Colonic mucosa (tissue), 4 donors: ENCODE measurements around the gene COPS8. TPM values are rescaled to one million over a fixed set of nuclear protein-coding genes. Genes with fewer than 3 reads are reported as not detected.

Experiments
- DNase-seq: peaks from one replicate; pipeline ENCODE4 v3.0.0-alpha.2; 2020
- H3K27ac ChIP-seq: fragments of 200-600 bp; one replicate; pipeline ENCODE4 v1.8.0; 2021
- H3K27me3 ChIP-seq: fragments of 200-600 bp; one replicate; pipeline ENCODE4 v1.8.0; 2021
- H3K36me3 ChIP-seq: fragments of 200-600 bp; one replicate; pipeline ENCODE4 v1.8.0; 2021
- H3K4me1 ChIP-seq: fragments of 200-600 bp; one replicate; pipeline ENCODE4 v1.8.0; 2021; ENCODE audit warnings: mild to moderate bottlenecking
- H3K4me3 ChIP-seq: fragments of 200-600 bp; one replicate; pipeline ENCODE4 v1.8.0; 2021
- H3K9ac ChIP-seq, 2 donors: one replicate each; pipeline ENCODE4 v1.7.0; 2013; ENCODE audit warnings: control low read depth in 2 of 2, low read depth in 2 of 2, low read length in 2 of 2
- H3K9me3 ChIP-seq: fragments of 200-600 bp; one replicate; pipeline ENCODE4 v1.8.0; 2021
- intact Hi-C: fragments of 100-400 bp; cut with DNase I; formaldehyde crosslinking; loops from one replicate; pipeline ENCODE4 v1.14.1; 2022
- total RNA-seq, 2 donors: library from RNA; stranded (reverse); fragmentation: NEBNext Ultra II Directional in 1 of 2; extraction: Animal tissue kit (Norgen Biotek cat#: 25700) in 1 of 2; gene quantifications; one replicate each; pipeline ENCODE4 v1.2.1, GENCODE V29; 2021
- TF ChIP-seq, protein P1 (sequence below): fragments of 200-600 bp; IDR thresholded peaks from one replicate; pipeline ENCODE4 v1.8.0; 2022; ENCODE audit warnings: antibody characterized with exemption, mild to moderate bottlenecking
- donor health status: healthy.
- donor health status: DM: no; HTN: no; CAD: no.
- donor health status: DM: no; HTN: no; CAD: no.

Gene COPS8
- total RNA-seq, 2 donors from 2014 or later, result 28.2 to 28.4 TPM

DNA sequence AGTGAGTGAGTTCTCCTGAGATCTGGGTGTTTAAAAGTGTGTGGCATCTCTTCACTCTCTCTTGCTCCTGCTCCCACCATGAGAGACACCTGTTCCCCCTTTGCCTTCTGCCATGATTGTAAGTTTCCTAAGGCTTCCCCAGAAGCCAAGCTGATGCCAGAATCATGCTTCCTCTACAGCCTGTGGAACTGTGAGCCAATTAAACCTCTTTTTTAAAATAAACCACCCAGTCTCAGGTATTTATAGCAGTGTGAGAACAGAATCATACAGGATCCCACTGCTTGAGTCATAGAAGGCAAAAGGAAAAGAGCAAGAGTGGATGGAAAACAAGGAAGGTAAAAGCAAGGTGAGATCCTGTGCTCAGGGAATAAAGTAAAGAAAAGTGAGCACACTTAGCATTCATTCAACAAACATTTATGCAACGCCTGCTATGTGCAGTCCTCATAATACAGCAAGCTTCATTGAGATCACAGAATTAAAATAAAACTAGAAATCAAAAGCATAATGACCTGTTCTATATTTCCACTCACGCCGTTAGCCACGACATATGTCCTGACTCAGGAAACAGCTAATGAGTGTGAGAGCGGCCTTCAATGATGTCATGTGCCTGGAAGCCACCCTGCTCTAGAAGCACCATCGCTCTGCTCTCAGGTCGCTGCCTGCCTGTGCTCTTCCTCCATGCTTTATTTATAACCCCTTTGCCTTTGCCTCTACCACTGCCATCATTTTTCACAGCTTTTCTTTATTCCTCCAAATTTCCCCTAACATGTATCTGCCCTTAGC is 11.3 kb upstream of the COPS8 start:
- TF ChIP-seq, protein P1, sequence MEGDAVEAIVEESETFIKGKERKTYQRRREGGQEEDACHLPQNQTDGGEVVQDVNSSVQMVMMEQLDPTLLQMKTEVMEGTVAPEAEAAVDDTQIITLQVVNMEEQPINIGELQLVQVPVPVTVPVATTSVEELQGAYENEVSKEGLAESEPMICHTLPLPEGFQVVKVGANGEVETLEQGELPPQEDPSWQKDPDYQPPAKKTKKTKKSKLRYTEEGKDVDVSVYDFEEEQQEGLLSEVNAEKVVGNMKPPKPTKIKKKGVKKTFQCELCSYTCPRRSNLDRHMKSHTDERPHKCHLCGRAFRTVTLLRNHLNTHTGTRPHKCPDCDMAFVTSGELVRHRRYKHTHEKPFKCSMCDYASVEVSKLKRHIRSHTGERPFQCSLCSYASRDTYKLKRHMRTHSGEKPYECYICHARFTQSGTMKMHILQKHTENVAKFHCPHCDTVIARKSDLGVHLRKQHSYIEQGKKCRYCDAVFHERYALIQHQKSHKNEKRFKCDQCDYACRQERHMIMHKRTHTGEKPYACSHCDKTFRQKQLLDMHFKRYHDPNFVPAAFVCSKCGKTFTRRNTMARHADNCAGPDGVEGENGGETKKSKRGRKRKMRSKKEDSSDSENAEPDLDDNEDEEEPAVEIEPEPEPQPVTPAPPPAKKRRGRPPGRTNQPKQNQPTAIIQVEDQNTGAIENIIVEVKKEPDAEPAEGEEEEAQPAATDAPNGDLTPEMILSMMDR, result no peak
- Histone ChIP-seq H3K27me3 (no peaks in the 10 kb centered on the region), H3K36me3 (no peaks in the 10 kb centered on the region), H3K9me3 (no peaks in the 10 kb centered on the region), H3K4me1 (no peaks in the 10 kb centered on the region), H3K4me3 (no peak overlapping the region), H3K9ac (no peak overlapping the region), H3K27ac (no peak overlapping the region)
- DNase-seq, result no peak
- intact Hi-C loops, result loop anchor here (5.0 kb wide), 1 partner anchor 722 kb away; no protein-coding TSS in a partner anchor

DNA sequence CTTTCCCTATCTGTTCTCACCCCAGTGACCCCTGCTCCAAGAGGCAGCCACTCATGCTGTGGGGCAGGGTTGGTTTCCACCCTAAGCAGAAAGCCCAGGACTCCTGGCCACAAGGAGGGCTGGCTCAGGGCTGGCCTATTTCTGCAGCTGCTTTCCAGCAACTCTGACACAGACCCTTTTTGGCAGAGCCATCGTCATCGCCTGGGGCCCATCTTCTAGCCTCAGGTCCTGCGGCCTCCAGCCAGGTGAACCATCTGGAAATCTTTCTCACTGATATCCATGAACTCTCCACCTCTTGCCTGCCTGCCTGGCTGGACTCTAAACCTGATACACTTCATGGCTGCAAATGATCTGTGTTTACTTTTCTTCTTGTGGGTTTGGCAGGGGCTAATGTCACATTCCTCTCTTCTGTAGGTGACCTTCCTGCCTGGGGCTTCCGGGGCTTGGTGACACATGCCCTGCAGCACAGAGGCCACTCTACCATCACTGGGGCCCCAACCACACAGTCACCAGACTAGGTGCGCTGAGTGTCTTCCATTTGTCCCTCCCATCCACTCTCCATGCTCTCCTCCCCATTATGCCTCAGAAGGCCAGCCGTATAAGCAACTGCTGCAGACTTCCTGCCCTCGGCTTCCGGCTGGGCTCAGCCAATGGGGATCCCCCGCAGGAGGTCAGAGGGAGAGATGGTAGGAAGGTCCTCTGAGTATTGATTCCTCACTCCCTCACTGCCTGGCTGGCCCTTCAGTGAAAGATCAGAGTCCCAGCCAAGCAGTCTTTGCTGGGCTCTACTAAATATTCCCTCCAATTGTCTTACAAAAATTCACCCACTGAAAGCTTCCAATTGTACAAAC is 9.7 kb upstream of the COPS8 start:
- Histone ChIP-seq H3K4me1 (no peaks in the 10 kb centered on the region), H3K4me3 (no peak overlapping the region), H3K27ac (no peak overlapping the region), H3K9ac (no peak overlapping the region), H3K9me3 (no peaks in the 10 kb centered on the region), H3K36me3 (no peaks in the 10 kb centered on the region), H3K27me3 (no peaks in the 10 kb centered on the region)
- TF ChIP-seq, protein P1, result no peak
- intact Hi-C loops, result no loop called here
- no peak for DNase-seq

DNA sequence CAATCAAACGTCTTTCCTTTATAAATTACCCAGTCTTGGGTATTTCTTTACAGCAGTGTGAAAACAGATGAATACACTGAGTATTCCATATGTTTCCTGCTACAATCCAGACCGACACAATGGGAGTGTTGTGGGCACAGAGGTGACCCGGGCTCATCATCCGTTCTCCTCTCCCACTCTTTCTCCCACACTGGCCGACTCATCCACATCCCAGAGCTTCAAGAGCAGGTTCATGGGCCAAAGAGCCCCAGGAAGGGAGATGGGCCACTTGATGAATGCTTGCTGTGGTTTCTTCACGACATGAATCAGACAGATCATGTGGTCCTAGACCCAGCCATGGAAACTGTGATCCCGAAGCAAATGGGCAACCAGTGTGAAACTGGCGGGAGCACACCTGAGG is 4.1 kb upstream of the COPS8 start:
- DNase-seq, result no peak
- no peaks in the 10 kb centered on the region for H3K4me1 ChIP-seq
- H3K9me3 ChIP-seq, result no peaks in the 10 kb centered on the region
- no peak overlapping the region for H3K4me3 ChIP-seq
- H3K36me3 ChIP-seq, result no peaks in the 10 kb centered on the region
- H3K27me3 ChIP-seq, result no peaks in the 10 kb centered on the region
- H3K27ac ChIP-seq, result no peak overlapping the region
- intact Hi-C loops, result no loop called here
- no peak overlapping the region for H3K9ac ChIP-seq
- TF ChIP-seq, protein P1, result no peak

DNA sequence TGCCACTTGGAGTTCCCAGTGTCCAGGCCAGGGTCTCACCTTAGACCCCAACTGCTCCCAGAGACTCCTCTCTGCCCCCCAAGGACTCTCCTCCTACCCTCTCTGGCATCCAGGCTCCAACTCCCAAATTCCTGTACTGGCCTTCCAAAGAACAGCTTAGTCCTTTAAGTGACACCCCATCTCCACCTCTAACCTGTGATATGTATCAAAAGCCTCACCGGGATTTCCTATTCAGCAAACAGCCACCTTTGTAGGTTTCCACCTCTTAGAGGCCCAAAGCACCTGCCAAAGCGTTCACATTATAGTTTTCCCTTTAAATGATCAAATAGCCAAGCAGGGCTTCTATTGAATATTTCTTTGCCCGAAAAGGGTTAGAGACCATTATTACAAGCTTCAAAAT is 2.7 kb upstream of the COPS8 start:
- TF ChIP-seq, protein P1, result no peak
- Histone ChIP-seq H3K27me3 (no peaks in the 10 kb centered on the region), H3K9me3 (no peaks in the 10 kb centered on the region), H3K27ac (no peak overlapping the region), H3K9ac (no peak overlapping the region), H3K4me3 (no peak overlapping the region), H3K4me1 (no peaks in the 10 kb centered on the region), H3K36me3 (no peaks in the 10 kb centered on the region)
- intact Hi-C loops, result no loop called here
- DNase-seq, result no peak

DNA sequence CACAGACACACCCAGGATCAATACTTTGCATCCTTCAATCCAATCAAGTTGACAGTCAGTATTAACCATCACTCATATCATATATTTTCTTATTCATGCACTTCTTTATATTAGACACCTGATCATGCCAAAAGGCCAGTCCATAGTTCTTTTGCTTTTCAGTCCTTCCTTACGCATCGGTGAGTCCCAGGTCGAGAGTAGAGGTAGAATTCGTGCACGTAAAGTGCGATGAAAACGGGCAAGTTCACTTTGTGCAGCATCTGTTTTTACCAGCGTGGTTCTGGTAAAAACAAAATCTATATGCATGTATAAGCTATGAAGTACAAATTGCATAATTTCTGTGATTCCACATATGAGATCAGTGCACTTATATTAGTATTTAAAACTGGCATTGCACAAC is 1.2 kb upstream of the COPS8 start:
- Histone ChIP-seq H3K9ac (no peak overlapping the region), H3K4me1 (no peaks in the 10 kb centered on the region)
- intact Hi-C loops, result no loop called here

More for the DNA sequence above, 1.2 kb upstream of the COPS8 start:
- DNase-seq, result no peak
- Histone ChIP-seq H3K27ac (no peak overlapping the region), H3K36me3 (no peaks in the 10 kb centered on the region), H3K9me3 (no peaks in the 10 kb centered on the region), H3K27me3 (no peaks in the 10 kb centered on the region), H3K4me3 (no peak overlapping the region)
- TF ChIP-seq, protein P1, result no peak
